GM19397 (cell line): Measurements from ENCODE around the gene SPOP.
"Not testable (repeated sequence)": the region's sequence is repeated elsewhere in the genome, so short reads cannot be mapped to it uniquely, and the experiment has no call there.

Experiments used
- ATAC-seq: cut with Tn5 transposase; IDR thresholded peaks from one replicate; pipeline ENCODE4 v1.9.1; 2021; ENCODE audit warnings: mild to moderate bottlenecking, moderate library complexity; ENCODE audit not compliant: unreplicated experiment

The SPOP gene

GRCh38 chr17:49696233-49696761, 18.4 kb upstream of the SPOP start:
- ATAC-seq = no peak

GRCh38 chr17:49695698-49696232, 17.9 kb upstream of the SPOP start:
- no peak for ATAC-seq

GRCh38 chr17:49694847-49695697, 17.2 kb upstream of the SPOP start:
- no peak for ATAC-seq

GRCh38 chr17:49692751-49693150, 14.9 kb upstream of the SPOP start:
- ATAC-seq = no peak

GRCh38 chr17:49691677-49692191, 13.8 kb upstream of the SPOP start:
- ATAC-seq = no peak

GRCh38 chr17:49691086-49691676, 13.3 kb upstream of the SPOP start:
- ATAC-seq = no peak

- no peak for ATAC-seq
These were observed 12.4 kb upstream of the SPOP start for GRCh38 chr17:49690256-49690655.

GRCh38 chr17:49688848-49689247, 11.0 kb upstream of the SPOP start:
- no peak for ATAC-seq

GRCh38 chr17:49687878-49688491, 10.1 kb upstream of the SPOP start:
- ATAC-seq = no peak

GRCh38 chr17:49681106-49681979, 3.4 kb upstream of the SPOP start:
- ATAC-seq = no peak

- no peak for ATAC-seq
These were observed 2.4 kb upstream of the SPOP start for GRCh38 chr17:49680314-49680713.

- ATAC-seq = peak; percentile 57
These were observed 564 bp downstream of the SPOP start for GRCh38 chr17:49677134-49677932.

GRCh38 chr17:49676276-49676868, 1.5 kb downstream of the SPOP start:
- peak; percentile 41 for ATAC-seq

GRCh38 chr17:49674507-49674906, 3.4 kb downstream of the SPOP start:
- no peak for ATAC-seq

GRCh38 chr17:49673679-49674078, 4.2 kb downstream of the SPOP start:
- ATAC-seq = not testable (repeated sequence)

- no peak for ATAC-seq
These were observed 7.3 kb downstream of the SPOP start for GRCh38 chr17:49670641-49671040.

GRCh38 chr17:49670002-49670401, 7.9 kb downstream of the SPOP start:
- ATAC-seq = no peak

- no peak for ATAC-seq
These were observed 10.0 kb downstream of the SPOP start for GRCh38 chr17:49667854-49668253.

GRCh38 chr17:49664706-49665211, 13.1 kb downstream of the SPOP start:
- ATAC-seq = no peak
